GM10266 (cell line): Measurements from ENCODE around the gene FMNL2.

Experiments
- DNase-seq: peaks from one replicate; pipeline ENCODE4 v3.0.0; 2012; ENCODE audit errors: extremely low spot score
- CTCF ChIP-seq: IDR thresholded peaks from 2 replicates; pipeline ENCODE4 v1.5.1; 2012; ENCODE audit warnings: mild to moderate bottlenecking, low read depth; ENCODE audit not compliant: control insufficient read depth, insufficient read depth; ENCODE audit errors: missing control alignments

The FMNL2 gene

GRCh38 chr2:152556506-152556905 lies 221.5 kb downstream of the FMNL2 start:
- no peak for TF ChIP-seq CTCF
- DNase-seq, result no peak

GRCh38 chr2:152557273-152557888 lies 222.4 kb downstream of the FMNL2 start:
- TF ChIP-seq CTCF, result no peak
- DNase-seq, result no peak

GRCh38 chr2:152558158-152558984 lies 223.4 kb downstream of the FMNL2 start:
- no peak for DNase-seq
- no peak for TF ChIP-seq CTCF

GRCh38 chr2:152559008-152559407 lies 224.0 kb downstream of the FMNL2 start:
- no peak for TF ChIP-seq CTCF
- no peak for DNase-seq

- DNase-seq, result no peak
- TF ChIP-seq CTCF, result no peak
These were observed 225.2 kb downstream of the FMNL2 start for GRCh38 chr2:152560166-152560565.

- no peak for DNase-seq
- no peak for TF ChIP-seq CTCF
These were observed 226.1 kb downstream of the FMNL2 start for GRCh38 chr2:152560873-152561595.

- TF ChIP-seq CTCF, result no peak
- no peak for DNase-seq
These were observed 227.4 kb downstream of the FMNL2 start for GRCh38 chr2:152562198-152562884.
